Neural progenitor cell (in vitro differentiated cells): Measurements from ENCODE around the gene FPR1. TPM values are rescaled to one million over a fixed set of nuclear protein-coding genes. Genes with fewer than 3 reads are reported as not detected.
"Not testable (repeated sequence)": the region's sequence is repeated elsewhere in the genome, so short reads cannot be mapped to it uniquely, and the experiment has no call there.

Experiments
- DNase-seq: peaks from one replicate; pipeline ENCODE4 v3.0.0-alpha.2; 2016; ENCODE audit warnings: low spot score
- H2AFZ ChIP-seq: fragments of 200-600 bp; sonication (generic); replicated peaks from 2 replicates; pipeline ENCODE4 v1.6.1; 2016; ENCODE audit warnings: antibody characterized with exemption
- H3F3A ChIP-seq: fragments of 200-600 bp; sonication (generic); 2 replicates; pipeline ENCODE4 v1.6.1; 2016; ENCODE audit warnings: antibody characterized with exemption, low read depth
- H3K27ac ChIP-seq: fragments of 200-600 bp; sonication (generic); 2 replicates; pipeline ENCODE4 v1.5.1; 2016; ENCODE audit warnings: mild to moderate bottlenecking
- H3K27me3 ChIP-seq: fragments of 200-600 bp; sonication (generic); 2 replicates; pipeline ENCODE4 v1.6.1; 2016; ENCODE audit warnings: mild to moderate bottlenecking, moderate library complexity
- H3K36me3 ChIP-seq: fragments of 200-600 bp; sonication (generic); 2 replicates; pipeline ENCODE4 v1.5.1; 2016
- H3K4me1 ChIP-seq: fragments of 200-600 bp; sonication (generic); 2 replicates; pipeline ENCODE4 v1.6.1; 2016; ENCODE audit warnings: mixed run types
- H3K4me2 ChIP-seq: fragments of 200-600 bp; sonication (generic); 2 replicates; pipeline ENCODE4 v1.6.1; 2016
- H3K4me3 ChIP-seq: fragments of 200-600 bp; sonication (generic); 2 replicates; pipeline ENCODE4 v1.5.1; 2016
- H3K79me2 ChIP-seq: fragments of 200-600 bp; sonication (generic); 2 replicates; pipeline ENCODE4 v1.6.1; 2016; ENCODE audit warnings: low read depth
- H3K9ac ChIP-seq: fragments of 200-600 bp; sonication (generic); 2 replicates; pipeline ENCODE4 v1.6.1; 2016
- H3K9me3 ChIP-seq: fragments of 200-600 bp; sonication (generic); 2 replicates; pipeline ENCODE4 v1.5.1; 2016; ENCODE audit warnings: low read depth
- H4K20me1 ChIP-seq: fragments of 200-600 bp; sonication (generic); 2 replicates; pipeline ENCODE4 v1.6.1; 2016; ENCODE audit warnings: low read depth
- H3K27ac Mint-ChIP-seq: 3 replicates; pipeline ENCODE4 v1.8.0; 2021; ENCODE audit warnings: mixed read lengths
- H3K27me3 Mint-ChIP-seq: 2 replicates; pipeline ENCODE4 v1.8.0; 2022; ENCODE audit warnings: low read depth, mild to moderate bottlenecking, inconsistent platforms, moderate library complexity, mixed read lengths; ENCODE audit not compliant: insufficient read depth
- H3K36me3 Mint-ChIP-seq: 3 replicates; pipeline ENCODE4 v1.8.0; 2021; ENCODE audit warnings: mixed read lengths
- H3K4me1 Mint-ChIP-seq: 3 replicates; pipeline ENCODE4 v1.8.0; 2021; ENCODE audit warnings: mixed read lengths
- H3K4me3 Mint-ChIP-seq: 3 replicates; pipeline ENCODE4 v1.8.0; 2021; ENCODE audit warnings: mild to moderate bottlenecking, moderate library complexity, mixed read lengths
- H3K9me3 Mint-ChIP-seq: 3 replicates; pipeline ENCODE4 v1.8.0; 2020; ENCODE audit warnings: mixed read lengths
- CTCF ChIP-seq: fragments of 200-600 bp; sonication (generic); IDR thresholded peaks from 2 replicates; pipeline ENCODE4 v1.5.1; 2017; ENCODE audit warnings: antibody characterized with exemption, mild to moderate bottlenecking
- EZH2 ChIP-seq: fragments of 200-600 bp; sonication (generic); IDR thresholded peaks from 2 replicates; pipeline ENCODE4 v1.6.1; 2017; ENCODE audit warnings: antibody characterized with exemption, mild to moderate bottlenecking, moderate library complexity
- EZH2phosphoT487 ChIP-seq: fragments of 200-600 bp; sonication (generic); IDR thresholded peaks from 2 replicates; pipeline ENCODE4 v1.6.1; 2017; ENCODE audit warnings: antibody characterized with exemption
- total RNA-seq: library from RNA; depleted of rRNA; stranded (reverse); fragments of >200 nt; gene quantifications from 2 replicates; pipeline ENCODE4 v1.2.3, GENCODE V29; 2015; ENCODE audit warnings: low replicate concordance

Gene FPR1
- total RNA-seq, 1 donor from 2014 or later = not detected

GRCh38 chr19:51739466-51740213, 12.0 kb downstream of the FPR1 start:
- H3K4me3 ChIP-seq = no peak overlapping the region
- H3K9me3 Mint-ChIP-seq = no peaks in the 10 kb centered on the region
- no peaks in the 10 kb centered on the region for H3K36me3 Mint-ChIP-seq
- DNase-seq = no peak
- no peak overlapping the region for H3K4me3 Mint-ChIP-seq
- TF ChIP-seq CTCF = no peak
- TF ChIP-seq EZH2phosphoT487 = no peak
- TF ChIP-seq EZH2 = no peak
- H3K36me3 ChIP-seq = no peaks in the 10 kb centered on the region
- no peaks in the 10 kb centered on the region for H3K27me3 Mint-ChIP-seq
- no peak overlapping the region for H3K4me2 ChIP-seq
- H3K9ac ChIP-seq = no peak overlapping the region
- H2AFZ ChIP-seq = no peak overlapping the region
- no peaks in the 10 kb centered on the region for H4K20me1 ChIP-seq
- no peak overlapping the region for H3K27ac Mint-ChIP-seq
- H3K4me1 Mint-ChIP-seq = no peaks in the 10 kb centered on the region
- no peaks in the 10 kb centered on the region for H3F3A ChIP-seq
- peaks cover 4% of the 10 kb centered on the region for H3K9me3 ChIP-seq
- no peaks in the 10 kb centered on the region for H3K79me2 ChIP-seq
- no peaks in the 10 kb centered on the region for H3K4me1 ChIP-seq
- no peaks in the 10 kb centered on the region for H3K27me3 ChIP-seq
- H3K27ac ChIP-seq = no peak overlapping the region

GRCh38 chr19:51738523-51738922, 13.2 kb downstream of the FPR1 start:
- H3K9ac ChIP-seq, H3K4me3 ChIP-seq, H3K4me1 ChIP-seq, H3K4me1 Mint-ChIP-seq, H3K79me2 ChIP-seq, H3K9me3 Mint-ChIP-seq, H4K20me1 ChIP-seq, H3K36me3 Mint-ChIP-seq, H2AFZ ChIP-seq, H3K36me3 ChIP-seq, H3K27me3 Mint-ChIP-seq, H3F3A ChIP-seq, H3K4me2 ChIP-seq, H3K27ac ChIP-seq, H3K27me3 ChIP-seq, H3K4me3 Mint-ChIP-seq, DNase-seq, H3K27ac Mint-ChIP-seq, H3K9me3 ChIP-seq: not testable (repeated sequence)

GRCh38 chr19:51737924-51738323, 13.8 kb downstream of the FPR1 start:
- no peak overlapping the region for H3K27ac ChIP-seq
- no peaks in the 10 kb centered on the region for H3K36me3 ChIP-seq
- Mint-ChIP-seq H3K27ac (no peak overlapping the region), H3K4me1 (no peaks in the 10 kb centered on the region), H3K36me3 (no peaks in the 10 kb centered on the region), H3K27me3 (no peaks in the 10 kb centered on the region), H3K4me3 (no peak overlapping the region), H3K9me3 (no peaks in the 10 kb centered on the region)
- no peak overlapping the region for H3K4me3 ChIP-seq
- H2AFZ ChIP-seq = no peak overlapping the region
- H4K20me1 ChIP-seq = no peaks in the 10 kb centered on the region
- no peak overlapping the region for H3K4me2 ChIP-seq
- H3F3A ChIP-seq = no peaks in the 10 kb centered on the region
- no peak for DNase-seq
- no peak overlapping the region for H3K9ac ChIP-seq
- no peaks in the 10 kb centered on the region for H3K4me1 ChIP-seq
- H3K9me3 ChIP-seq = peaks cover 4% of the 10 kb centered on the region
- TF ChIP-seq CTCF (no peak), EZH2phosphoT487 (no peak), EZH2 (no peak)
- H3K79me2 ChIP-seq = no peaks in the 10 kb centered on the region
- H3K27me3 ChIP-seq = no peaks in the 10 kb centered on the region

GRCh38 chr19:51737389-51737788, 14.3 kb downstream of the FPR1 start:
- no peaks in the 10 kb centered on the region for H3K36me3 ChIP-seq
- no peak overlapping the region for H3K4me2 ChIP-seq
- no peak overlapping the region for H3K4me3 Mint-ChIP-seq
- DNase-seq = no peak
- no peak overlapping the region for H3K4me3 ChIP-seq
- H3K36me3 Mint-ChIP-seq = no peaks in the 10 kb centered on the region
- H3K27ac ChIP-seq = no peak overlapping the region
- H3K27me3 ChIP-seq = no peaks in the 10 kb centered on the region
- H3K27me3 Mint-ChIP-seq = no peaks in the 10 kb centered on the region
- H4K20me1 ChIP-seq = no peaks in the 10 kb centered on the region
- no peak for TF ChIP-seq EZH2phosphoT487
- no peak for TF ChIP-seq CTCF
- no peak for TF ChIP-seq EZH2
- peaks cover 4% of the 10 kb centered on the region for H3K9me3 ChIP-seq
- H3K79me2 ChIP-seq = no peaks in the 10 kb centered on the region
- H3K9me3 Mint-ChIP-seq = no peaks in the 10 kb centered on the region
- H3F3A ChIP-seq = no peaks in the 10 kb centered on the region
- no peaks in the 10 kb centered on the region for H3K4me1 Mint-ChIP-seq
- no peak overlapping the region for H3K9ac ChIP-seq
- no peak overlapping the region for H2AFZ ChIP-seq
- no peaks in the 10 kb centered on the region for H3K4me1 ChIP-seq
- no peak overlapping the region for H3K27ac Mint-ChIP-seq
